H1 (cell line): ENCODE data around the gene C2CD5. TPM values are rescaled to one million over a fixed set of nuclear protein-coding genes. Genes with fewer than 3 reads are reported as not detected.

Experiments
- CTCF ChIA-PET: fragments of 300-600 bp; sonication (Branson Sonifier 250); formaldehyde crosslinking; loops from one replicate; lab custom pipeline; 2021; ENCODE audit not compliant: partially characterized antibody; lab: Charles Lee
- POLR2A ChIA-PET: fragments of 300-600 bp; sonication (Branson Sonifier 250); formaldehyde crosslinking; loops from one replicate; lab custom pipeline; 2021; ENCODE audit warnings: inconsistent platforms; ENCODE audit not compliant: partially characterized antibody; lab: Charles Lee
- DNase-seq, 2 experiments: peaks; one replicate each; pipeline versions ENCODE4 v3.0.0 to v3.0.0-alpha.2; 2010 to 2022; ENCODE audit warnings: low spot score in 2 of 2, low read depth in 1 of 2, mixed read lengths in 1 of 2
- FAIRE-seq: peaks from 2 replicates; lab custom pipeline; 2011; peaks lifted over from hg19 to GRCh38; lab: Jason Lieb, UNC
- H2AFZ ChIP-seq: 2 replicates; pipeline ENCODE4 v1.8.1; 2012; ENCODE audit warnings: low read length, inconsistent platforms
- H2AK5ac ChIP-seq: 2 replicates; pipeline ENCODE4 v1.6.1; 2013; ENCODE audit warnings: low read depth, low read length
- H2BK120ac ChIP-seq: replicated peaks from 2 replicates; pipeline ENCODE3; 2013; ENCODE audit warnings: low read depth, low read length, inconsistent platforms
- H2BK12ac ChIP-seq: 2 replicates; pipeline ENCODE4 v1.6.1; 2013; ENCODE audit warnings: low read depth, low read length
- H2BK15ac ChIP-seq: 2 replicates; pipeline ENCODE4 v1.6.1; 2013; ENCODE audit warnings: low read length
- H2BK20ac ChIP-seq: 2 replicates; pipeline ENCODE4 v1.6.1; 2013; ENCODE audit warnings: low read length
- H2BK5ac ChIP-seq: 2 replicates; pipeline ENCODE4 v1.6.1; 2013; ENCODE audit warnings: low read depth, low read length
- H3K14ac ChIP-seq: 2 replicates; pipeline ENCODE4 v1.6.1; 2013; ENCODE audit warnings: inconsistent platforms; ENCODE audit not compliant: insufficient read length
- H3K18ac ChIP-seq: 2 replicates; pipeline ENCODE4 v1.6.1; 2013; ENCODE audit warnings: low read length; ENCODE audit errors: extremely low read depth
- H3K23ac ChIP-seq: 2 replicates; pipeline ENCODE4 v1.6.1; 2013; ENCODE audit warnings: inconsistent platforms; ENCODE audit not compliant: insufficient read length
- H3K23me2 ChIP-seq: 2 replicates; pipeline ENCODE4 v1.6.1; 2013; ENCODE audit warnings: low read depth, low read length
- H3K27ac ChIP-seq: 2 replicates; pipeline ENCODE4 v1.6.1; 2011; ENCODE audit warnings: low read depth, low read length, inconsistent platforms
- H3K27me3 ChIP-seq, 4 experiments: replicated peaks in 1 of 4; 1 replicate in 1 of 4; 2 replicates in 3 of 4; pipeline versions ENCODE4 v1.6.1 to v1.8.1; 2011 to 2013; ENCODE audit warnings: low read length in 3 of 4, mild to moderate bottlenecking in 3 of 4, inconsistent platforms in 2 of 4, mixed read lengths in 2 of 4, moderate library complexity in 1 of 4; ENCODE audit not compliant: control insufficient read depth in 3 of 4, insufficient read depth in 3 of 4; ENCODE audit errors: extremely low read depth in 1 of 4
- H3K36me3 ChIP-seq, 4 experiments: 2 replicates each; pipeline versions ENCODE4 v1.6.1 to v1.8.1; 2011 to 2013; ENCODE audit warnings: mild to moderate bottlenecking in 4 of 4, low read length in 3 of 4, moderate library complexity in 2 of 4, control low read depth in 1 of 4, inconsistent platforms in 1 of 4; ENCODE audit not compliant: insufficient read depth in 4 of 4, control insufficient read depth in 2 of 4
- H3K4ac ChIP-seq: replicated peaks from 2 replicates; pipeline ENCODE3; 2013; ENCODE audit warnings: low read length, low read depth, mixed read lengths, inconsistent platforms; ENCODE audit not compliant: insufficient read length
- H3K4me1 ChIP-seq, 4 experiments: replicated peaks in 1 of 4; 1 replicate in 1 of 4; 2 replicates in 3 of 4; pipeline versions ENCODE4 v1.6.1 to v1.8.1; 2011 to 2013; ENCODE audit warnings: low read length in 3 of 4, inconsistent platforms in 2 of 4, mixed read lengths in 1 of 4; ENCODE audit not compliant: insufficient read depth in 4 of 4, control insufficient read depth in 3 of 4
- H3K4me2 ChIP-seq, 2 experiments: 2 replicates each; pipeline versions ENCODE4 v1.6.1 to v1.8.1; 2011 to 2013; ENCODE audit warnings: low read depth in 2 of 2, low read length in 2 of 2, control low read depth in 1 of 2, inconsistent platforms in 1 of 2, mild to moderate bottlenecking in 1 of 2; ENCODE audit not compliant: insufficient read depth in 1 of 2
- H3K4me3 ChIP-seq, 4 experiments: fragments of 200-600, 300-600 bp in 1 of 4; sonication (generic), shearing (Covaris generic), sonication (Bioruptor Twin) in 1 of 4; 2 replicates each; pipeline versions ENCODE4 v1.5.1 to v1.8.1; 2011 to 2016; ENCODE audit warnings: low read length in 4 of 4, low read depth in 3 of 4, control low read depth in 2 of 4, inconsistent platforms in 2 of 4, mild to moderate bottlenecking in 2 of 4, mixed read lengths in 1 of 4, moderate library complexity in 1 of 4; ENCODE audit not compliant: insufficient read depth in 2 of 4; ENCODE audit errors: extremely low read depth in 1 of 4
- H3K56ac ChIP-seq: replicated peaks from 2 replicates; pipeline ENCODE3; 2013; ENCODE audit warnings: low read depth, mild to moderate bottlenecking, mixed read lengths, low read length, inconsistent platforms; ENCODE audit not compliant: insufficient read length
- H3K79me1 ChIP-seq: 2 replicates; pipeline ENCODE4 v1.6.1; 2013; ENCODE audit warnings: low read depth, low read length, control low read depth
- H3K79me2 ChIP-seq, 2 experiments: 2 replicates each; pipeline versions ENCODE4 v1.6.1 to v1.8.1; 2012 to 2013; ENCODE audit warnings: low read length in 2 of 2, mild to moderate bottlenecking in 2 of 2, inconsistent platforms in 1 of 2; ENCODE audit not compliant: insufficient read depth in 2 of 2, control insufficient read depth in 1 of 2
- H3K9ac ChIP-seq, 4 experiments: replicated peaks in 1 of 4; 1 replicate in 1 of 4; 2 replicates in 3 of 4; pipeline versions ENCODE4 v1.6.1 to v1.8.1; 2011 to 2013; ENCODE audit warnings: low read depth in 3 of 4, low read length in 3 of 4, control low read depth in 2 of 4, mild to moderate bottlenecking in 2 of 4, moderate library complexity in 2 of 4, inconsistent platforms in 1 of 4; ENCODE audit errors: extremely low read depth in 1 of 4
- H3K9me3 ChIP-seq, 2 experiments: 2 replicates each; pipeline versions ENCODE4 v1.6.1 to v1.8.1; 2012 to 2013; ENCODE audit warnings: mild to moderate bottlenecking in 2 of 2, moderate library complexity in 2 of 2, control low read depth in 1 of 2, inconsistent platforms in 1 of 2, low read depth in 1 of 2, low read length in 1 of 2, mixed read lengths in 1 of 2; ENCODE audit not compliant: insufficient read depth in 2 of 2
- H4K20me1 ChIP-seq, 2 experiments: replicated peaks in 1 of 2; 2 replicates each; pipeline versions ENCODE3 to v1.8.1; 2011 to 2013; ENCODE audit warnings: inconsistent platforms in 2 of 2, low read length in 2 of 2, mild to moderate bottlenecking in 1 of 2; ENCODE audit not compliant: insufficient read depth in 2 of 2, control insufficient read depth in 1 of 2
- H4K5ac ChIP-seq: 2 replicates; pipeline ENCODE4 v1.6.1; 2013; ENCODE audit warnings: low read length, low read depth, mixed read lengths, inconsistent platforms; ENCODE audit not compliant: insufficient read length
- H4K8ac ChIP-seq: 2 replicates; pipeline ENCODE4 v1.8.0; 2013; ENCODE audit warnings: mild to moderate bottlenecking, moderate library complexity, low read length, inconsistent platforms; ENCODE audit not compliant: insufficient read depth; ENCODE audit errors: extremely low read depth
- H4K91ac ChIP-seq: replicated peaks from 2 replicates; pipeline ENCODE3; 2013; ENCODE audit warnings: low read length, mixed read lengths, inconsistent platforms; ENCODE audit not compliant: insufficient read length
- CHD2 ChIP-seq: IDR thresholded peaks from 2 replicates; pipeline ENCODE4 v1.6.1; 2012; ENCODE audit warnings: low read length, improper control_type of control experiment
- KDM4A ChIP-seq: IDR thresholded peaks from one replicate; pipeline ENCODE4 v1.7.1; 2012; ENCODE audit warnings: low read depth, mild to moderate bottlenecking, moderate library complexity, low read length, inconsistent platforms; ENCODE audit not compliant: severe bottlenecking
- PHF8 ChIP-seq: fragments of 200-600 bp; sonication (generic); conservative IDR thresholded peaks from 2 replicates; pipeline ENCODE4 v1.7.1; 2012; ENCODE audit warnings: low read depth, mild to moderate bottlenecking, inconsistent platforms, low read length, moderate library complexity
- TEAD4 ChIP-seq: IDR thresholded peaks from 2 replicates; pipeline ENCODE4 v1.6.1; 2012; ENCODE audit warnings: low read depth, low read length, inconsistent platforms, mixed read lengths
- polyA plus RNA-seq, 7 experiments: library from polyadenylated mRNA; depleted of rRNA in 3 of 7; stranded (reverse) in 5 of 7; unstranded in 2 of 7; fragments of >200 nt in 5 of 7; fragments of 200-250 nt in 2 of 7; gene quantifications; 1 replicate in 5 of 7; 2 replicates in 1 of 7; 4 replicates in 1 of 7; pipeline versions ENCODE4 v1.2.1 to v1.2.3, GENCODE V29; 2011 to 2013; ENCODE audit warnings: missing spikeins in 2 of 7, mixed read lengths in 2 of 7
- total RNA-seq: library from RNA; stranded (reverse); fragmentation: NEBNext Ultra II Directional; extraction: Animal tissue kit (Norgen Biotek cat#: 25700); gene quantifications from 2 replicates; pipeline ENCODE4 v1.2.1, GENCODE V29; 2021

Gene C2CD5
- total and polyA plus RNA-seq, 2 of the 8 experiments (the other 6 are each of a cell fraction or from before 2014, with no cell fraction given): 21.9 to 45.9 TPM

GRCh38 chr12:22416801-22417200 is 127.5 kb downstream of the C2CD5 start:
- no peaks in the 10 kb centered on the region for H3K36me3 ChIP-seq
- H3K9me3 ChIP-seq: no peaks in the 10 kb centered on the region
- H2AK5ac ChIP-seq: no peak overlapping the region
- no peak overlapping the region for H3K9ac ChIP-seq
- H3K18ac ChIP-seq: no peak overlapping the region
- POLR2A ChIA-PET: no interaction called here
- DNase-seq: no peak
- no peak overlapping the region for H3K56ac ChIP-seq
- H2BK12ac ChIP-seq: no peak overlapping the region
- H2BK15ac ChIP-seq: no peak overlapping the region
- H3K23ac ChIP-seq: no peak overlapping the region
- no peak for FAIRE-seq
- no peaks in the 10 kb centered on the region for H4K20me1 ChIP-seq
- TF ChIP-seq KDM4A (no peak), TEAD4 (no peak), CHD2 (no peak), PHF8 (no peak)
- TF ChIP-seq, all 59 proteins: peak for 0
- Histone ChIP-seq H3K23me2 (no peaks in the 10 kb centered on the region), H2BK5ac (no peak overlapping the region), H3K27me3 (no peaks in the 10 kb centered on the region), H3K79me2 (no peaks in the 10 kb centered on the region), H2AFZ (no peak overlapping the region), H3K4me1 (no peaks in the 10 kb centered on the region), H3K4me3 (no peak overlapping the region), H3K27ac (no peak overlapping the region), H2BK20ac (no peak overlapping the region), H4K5ac (no peak overlapping the region), H4K8ac (no peak overlapping the region), H3K4me2 (no peak overlapping the region), H2BK120ac (no peak overlapping the region), H3K79me1 (no peaks in the 10 kb centered on the region), H3K4ac (no peak overlapping the region), H3K14ac (no peak overlapping the region), H4K91ac (no peak overlapping the region)
- CTCF ChIA-PET: no interaction called here
